GM12891 (cell line): ENCODE results near the gene SLC6A11.

ENCODE experiments used
- PAX5 ChIP-seq: IDR thresholded peaks from 2 replicates; pipeline ENCODE4 v1.6.1; 2011; ENCODE audit warnings: low read length, moderate library complexity, mild to moderate bottlenecking; ENCODE audit not compliant: insufficient read depth, severe bottlenecking
- POLR2A ChIP-seq: IDR thresholded peaks from 2 replicates; pipeline ENCODE4 v1.6.1; 2011; ENCODE audit warnings: low read depth, low read length, control low read depth
- POLR2AphosphoS5 ChIP-seq: IDR thresholded peaks from 2 replicates; pipeline ENCODE4 v1.6.1; 2011; ENCODE audit warnings: low read depth, low read length, control low read depth
- SPI1 ChIP-seq: IDR thresholded peaks from 2 replicates; pipeline ENCODE4 v1.6.1; 2011; ENCODE audit warnings: low read depth, low read length, control low read depth
- TAF1 ChIP-seq: IDR thresholded peaks from 2 replicates; pipeline ENCODE4 v1.6.1; 2011; ENCODE audit warnings: low read depth, low read length, control low read depth

DNA sequence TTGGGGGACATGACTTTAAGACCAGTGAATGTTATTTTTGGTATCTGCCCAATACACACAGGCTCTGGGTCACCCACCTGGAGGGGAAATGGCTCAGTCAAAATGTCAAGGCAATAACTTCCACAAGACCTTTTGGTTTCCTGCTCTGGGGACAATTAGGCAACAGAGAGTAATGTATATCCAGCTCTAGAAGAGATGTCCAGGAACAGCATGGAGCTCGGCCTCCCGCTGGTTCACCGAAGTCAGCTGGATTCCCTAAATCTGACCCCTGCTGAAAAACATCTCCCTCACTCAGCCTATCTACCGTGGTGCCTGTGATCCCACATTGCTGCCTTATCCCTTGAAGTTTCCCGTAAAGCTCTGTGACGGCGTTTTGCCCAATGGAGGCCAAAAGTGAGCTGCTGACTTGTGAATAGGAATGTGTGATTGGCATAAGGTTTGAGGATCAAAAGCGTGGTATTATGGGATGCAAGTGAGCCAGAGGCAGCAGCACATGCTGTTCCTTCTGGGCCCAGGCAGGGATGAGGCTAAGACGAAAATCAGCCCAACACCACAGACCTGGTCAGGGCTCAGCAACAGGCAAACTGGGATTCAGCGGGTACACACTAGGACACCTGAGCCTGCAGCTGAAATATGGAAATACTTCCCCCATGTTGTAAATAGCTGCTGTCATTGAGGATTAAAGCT lies 47.2 kb upstream of the SLC6A11 start:
- TF ChIP-seq POLR2A: no peak
- TF ChIP-seq SPI1: no peak
- TF ChIP-seq POLR2AphosphoS5: no peak
- no peak for TF ChIP-seq TAF1
- TF ChIP-seq PAX5: no peak
